ENCODE results near the gene VIPR2.

Gene VIPR2

GRCh38 chr7:159035571-159036073 lies 109.0 kb downstream of the VIPR2 start:
- no peak for DNase-seq

- no peak for DNase-seq
Measured at GRCh38 chr7:159034988-159035387, 109.7 kb downstream of the VIPR2 start.

- DNase-seq: no peak
Measured at GRCh38 chr7:159034394-159034793, 110.3 kb downstream of the VIPR2 start.

- no peak for DNase-seq
Measured at GRCh38 chr7:159033956-159034355, 110.7 kb downstream of the VIPR2 start.

- no peak for DNase-seq
Measured at GRCh38 chr7:159033473-159033825, 111.2 kb downstream of the VIPR2 start.

GRCh38 chr7:159032753-159033472 lies 111.8 kb downstream of the VIPR2 start:
- no peak for DNase-seq

GRCh38 chr7:159032322-159032721 lies 112.3 kb downstream of the VIPR2 start:
- DNase-seq: no peak

GRCh38 chr7:159031750-159032149 lies 112.9 kb downstream of the VIPR2 start:
- DNase-seq: no peak

- DNase-seq: no peak
Measured at GRCh38 chr7:159031135-159031701, 113.4 kb downstream of the VIPR2 start.

GRCh38 chr7:159030490-159031134 lies 114.1 kb downstream of the VIPR2 start:
- DNase-seq: peak in 1 of 2 experiments; percentile 54

GRCh38 chr7:159028508-159029401 lies 115.9 kb downstream of the VIPR2 start:
- no peak for DNase-seq

- DNase-seq: no peak
Measured at GRCh38 chr7:159027789-159028507, 116.7 kb downstream of the VIPR2 start.

GRCh38 chr7:159027056-159027788 lies 117.4 kb downstream of the VIPR2 start:
- no peak for DNase-seq

- DNase-seq: no peak
Measured at GRCh38 chr7:159026271-159027055, 118.2 kb downstream of the VIPR2 start.

GRCh38 chr7:159025161-159025779 lies 119.4 kb downstream of the VIPR2 start:
- DNase-seq: no peak

GRCh38 chr7:159024280-159024951 lies 120.3 kb downstream of the VIPR2 start:
- DNase-seq: no peak

- DNase-seq: no peak
Measured at GRCh38 chr7:159023746-159024145, 120.9 kb downstream of the VIPR2 start.

- no peak for DNase-seq
Measured at GRCh38 chr7:159023206-159023605, 121.5 kb downstream of the VIPR2 start.

- DNase-seq: no peak
Measured at GRCh38 chr7:159022238-159022993, 122.3 kb downstream of the VIPR2 start.

Data from NCI-H2081 (cell line).